ENCODE data around the gene DPYD.

DNA sequence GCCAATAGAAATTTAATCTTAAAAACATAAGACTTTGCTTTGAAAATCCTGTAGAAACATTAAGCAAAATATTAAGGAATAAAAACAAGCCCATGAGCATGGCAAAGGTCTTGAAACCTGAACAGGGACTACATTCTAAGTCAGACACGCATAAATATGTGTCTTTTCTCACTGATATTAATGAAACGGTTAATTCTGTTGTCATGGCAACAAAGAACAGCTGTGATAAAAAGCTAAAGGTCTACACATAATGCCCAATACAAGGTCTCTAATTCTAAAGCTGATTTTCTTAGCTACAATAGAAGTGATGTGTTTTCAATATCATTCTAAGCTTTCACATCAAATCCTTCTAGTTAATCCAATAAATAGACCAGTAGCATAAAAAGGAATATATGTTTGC is 867.6 kb downstream of the DPYD start:
- TF ChIP-seq POLR2A (IDR thresholded peaks at IDR 0.05; ENCODE audit: low read length) (no peak), GATA1 (IDR thresholded peaks at IDR 0.05; ENCODE audit: low read depth, low read length) (no peak)
